A673 (cell line): Measurements from ENCODE around the gene PYGM.

Source experiments
- EZH2 ChIP-seq: fragments of 200-600 bp; sonication (generic); IDR thresholded peaks from 2 replicates; pipeline ENCODE4 v1.6.1; 2017; ENCODE audit warnings: borderline replicate concordance, low read depth, mild to moderate bottlenecking, mixed read lengths, antibody characterized with exemption, low read length; ENCODE audit not compliant: poor library complexity, severe bottlenecking
- TF ChIP-seq, protein P1 (sequence below): fragments of 300-800, 200-600 bp; sonication (generic); conservative IDR thresholded peaks from 2 replicates; pipeline ENCODE4 v1.5.1; 2017; ENCODE audit warnings: low read depth, mild to moderate bottlenecking, antibody characterized with exemption, low read length, moderate library complexity, mixed read lengths

DNA sequence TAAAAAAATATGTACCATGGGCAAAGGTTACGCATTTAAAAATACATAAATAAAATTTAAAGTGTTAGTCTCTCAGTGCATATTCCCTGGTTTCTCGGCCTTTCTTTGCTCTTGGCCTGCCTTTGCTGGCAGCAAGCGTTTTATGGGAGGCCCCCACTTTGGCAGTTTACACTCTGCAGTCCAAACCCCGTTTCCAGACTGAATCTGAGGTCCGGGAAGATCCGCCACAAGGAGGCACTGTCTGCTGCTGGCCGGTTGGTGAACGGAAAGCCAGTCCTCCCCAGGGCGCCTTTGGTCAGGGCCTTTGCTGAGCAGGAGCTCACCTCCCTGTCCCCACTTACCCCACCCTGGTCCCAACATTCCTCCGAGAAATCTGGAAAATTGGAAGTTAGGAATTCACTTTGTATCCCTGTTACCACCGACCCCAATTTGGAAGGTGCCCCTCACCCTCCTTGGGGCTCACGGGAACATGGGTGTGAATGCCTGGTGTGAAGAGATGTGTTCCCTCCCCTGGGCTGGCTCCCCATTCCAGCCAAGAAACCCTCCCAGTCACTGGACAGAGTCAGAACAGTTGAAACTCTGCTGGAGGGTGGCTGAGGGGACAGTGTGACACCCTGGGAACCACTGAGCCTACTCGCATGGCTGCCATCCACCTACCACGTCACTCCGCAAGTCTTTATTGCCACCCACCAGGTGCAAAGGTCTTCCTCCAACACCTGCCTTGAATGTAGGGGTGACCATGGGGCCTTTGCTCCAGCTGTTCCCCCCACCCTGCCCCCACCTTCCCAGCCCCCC lies 27.9 kb upstream of the PYGM start:
- TF ChIP-seq, protein P1, sequence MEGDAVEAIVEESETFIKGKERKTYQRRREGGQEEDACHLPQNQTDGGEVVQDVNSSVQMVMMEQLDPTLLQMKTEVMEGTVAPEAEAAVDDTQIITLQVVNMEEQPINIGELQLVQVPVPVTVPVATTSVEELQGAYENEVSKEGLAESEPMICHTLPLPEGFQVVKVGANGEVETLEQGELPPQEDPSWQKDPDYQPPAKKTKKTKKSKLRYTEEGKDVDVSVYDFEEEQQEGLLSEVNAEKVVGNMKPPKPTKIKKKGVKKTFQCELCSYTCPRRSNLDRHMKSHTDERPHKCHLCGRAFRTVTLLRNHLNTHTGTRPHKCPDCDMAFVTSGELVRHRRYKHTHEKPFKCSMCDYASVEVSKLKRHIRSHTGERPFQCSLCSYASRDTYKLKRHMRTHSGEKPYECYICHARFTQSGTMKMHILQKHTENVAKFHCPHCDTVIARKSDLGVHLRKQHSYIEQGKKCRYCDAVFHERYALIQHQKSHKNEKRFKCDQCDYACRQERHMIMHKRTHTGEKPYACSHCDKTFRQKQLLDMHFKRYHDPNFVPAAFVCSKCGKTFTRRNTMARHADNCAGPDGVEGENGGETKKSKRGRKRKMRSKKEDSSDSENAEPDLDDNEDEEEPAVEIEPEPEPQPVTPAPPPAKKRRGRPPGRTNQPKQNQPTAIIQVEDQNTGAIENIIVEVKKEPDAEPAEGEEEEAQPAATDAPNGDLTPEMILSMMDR = peak; percentile 88
- TF ChIP-seq EZH2 = no peak
